Glutamatergic neuron (in vitro differentiated cells): ENCODE results near the gene ZNF438. TPM values are rescaled to one million over a fixed set of nuclear protein-coding genes. Genes with fewer than 3 reads are reported as not detected.

Experiments
- DNase-seq: peaks from one replicate; pipeline ENCODE4 v3.0.0; 2022
- H3K27ac Mint-ChIP-seq: one replicate; pipeline ENCODE4 v1.8.0; 2020; ENCODE audit warnings: mild to moderate bottlenecking, mixed read lengths, inconsistent platforms; ENCODE audit not compliant: unreplicated experiment
- H3K27me3 Mint-ChIP-seq: one replicate; pipeline ENCODE4 v1.8.0; 2020; ENCODE audit warnings: mild to moderate bottlenecking, moderate library complexity, mixed read lengths, inconsistent platforms; ENCODE audit not compliant: unreplicated experiment
- H3K36me3 Mint-ChIP-seq: one replicate; pipeline ENCODE4 v1.8.0; 2020; ENCODE audit warnings: mild to moderate bottlenecking, mixed read lengths, inconsistent platforms; ENCODE audit not compliant: unreplicated experiment
- H3K4me1 Mint-ChIP-seq: one replicate; pipeline ENCODE4 v1.8.0; 2020; ENCODE audit warnings: mild to moderate bottlenecking, low read depth, mixed read lengths, inconsistent platforms; ENCODE audit not compliant: unreplicated experiment
- H3K4me3 Mint-ChIP-seq: one replicate; pipeline ENCODE4 v1.8.0; 2020; ENCODE audit warnings: mild to moderate bottlenecking, mixed read lengths, inconsistent platforms; ENCODE audit not compliant: unreplicated experiment
- H3K9me3 Mint-ChIP-seq: one replicate; pipeline ENCODE4 v1.8.0; 2020; ENCODE audit warnings: mild to moderate bottlenecking, moderate library complexity, mixed read lengths, inconsistent platforms; ENCODE audit not compliant: unreplicated experiment
- CTCF ChIP-seq: fragments of 200-600 bp; sonication (generic); IDR thresholded peaks from one replicate; pipeline ENCODE4 v1.5.0; 2021; ENCODE audit not compliant: partially characterized antibody, unreplicated experiment
- total RNA-seq: library from RNA; stranded (reverse); fragmentation: NEBNext Ultra II Directional; extraction: Animal tissue kit (Norgen Biotek cat#: 25700); gene quantifications from one replicate; pipeline ENCODE4 v1.2.1, GENCODE V29; 2021; ENCODE audit not compliant: unreplicated experiment

Gene ZNF438
- total RNA-seq, 1 donor from 2014 or later: 3.5 TPM

- DNase-seq: no peak
- no peak for TF ChIP-seq CTCF
- Mint-ChIP-seq H3K36me3 (no peaks in the 10 kb centered on the region), H3K27ac (no peak overlapping the region), H3K27me3 (no peaks in the 10 kb centered on the region), H3K9me3 (no peaks in the 10 kb centered on the region), H3K4me1 (peaks cover 4% of the 10 kb centered on the region), H3K4me3 (no peak overlapping the region)
These were observed 173.9 kb downstream of the ZNF438 start for GRCh38 chr10:30857803-30858202.

- Mint-ChIP-seq H3K4me1 (peaks cover 4% of the 10 kb centered on the region), H3K36me3 (no peaks in the 10 kb centered on the region), H3K4me3 (no peak overlapping the region), H3K27me3 (no peaks in the 10 kb centered on the region), H3K9me3 (no peaks in the 10 kb centered on the region), H3K27ac (no peak overlapping the region)
- no peak for DNase-seq
- no peak for TF ChIP-seq CTCF
These were observed 176.5 kb downstream of the ZNF438 start for GRCh38 chr10:30855131-30855530.

GRCh38 chr10:30854656-30855055, 177.0 kb downstream of the ZNF438 start:
- no peak overlapping the region for H3K4me3 Mint-ChIP-seq
- no peak overlapping the region for H3K27ac Mint-ChIP-seq
- TF ChIP-seq CTCF: no peak
- no peaks in the 10 kb centered on the region for H3K36me3 Mint-ChIP-seq
- H3K27me3 Mint-ChIP-seq: no peaks in the 10 kb centered on the region
- H3K4me1 Mint-ChIP-seq: peaks cover 4% of the 10 kb centered on the region
- DNase-seq: no peak
- no peaks in the 10 kb centered on the region for H3K9me3 Mint-ChIP-seq

GRCh38 chr10:30853066-30853465, 178.6 kb downstream of the ZNF438 start:
- H3K9me3 Mint-ChIP-seq: peaks cover 5% of the 10 kb centered on the region
- no peak for TF ChIP-seq CTCF
- H3K36me3 Mint-ChIP-seq: peaks cover 13% of the 10 kb centered on the region
- no peaks in the 10 kb centered on the region for H3K27me3 Mint-ChIP-seq
- H3K4me1 Mint-ChIP-seq: peaks cover 4% of the 10 kb centered on the region
- H3K4me3 Mint-ChIP-seq: no peak overlapping the region
- no peak for DNase-seq
- no peak overlapping the region for H3K27ac Mint-ChIP-seq

- Mint-ChIP-seq H3K9me3 (peaks cover 6% of the 10 kb centered on the region), H3K27me3 (no peaks in the 10 kb centered on the region), H3K4me1 (peaks cover 4% of the 10 kb centered on the region), H3K27ac (no peak overlapping the region), H3K36me3 (peaks cover 20% of the 10 kb centered on the region), H3K4me3 (no peak overlapping the region)
- no peak for TF ChIP-seq CTCF
- no peak for DNase-seq
These were observed 180.9 kb downstream of the ZNF438 start for GRCh38 chr10:30850776-30851175.
